GM21526 (cell line): ENCODE measurements around the gene ATP7B.
"Not testable (repeated sequence)": the region's sequence is repeated elsewhere in the genome, so short reads cannot be mapped to it uniquely, and the experiment has no call there.

Experiments used
- ATAC-seq: cut with Tn5 transposase; IDR thresholded peaks from one replicate; pipeline ENCODE4 v1.9.1; 2021; ENCODE audit warnings: moderate library complexity; ENCODE audit not compliant: unreplicated experiment, low FRiP score

The ATP7B gene

DNA sequence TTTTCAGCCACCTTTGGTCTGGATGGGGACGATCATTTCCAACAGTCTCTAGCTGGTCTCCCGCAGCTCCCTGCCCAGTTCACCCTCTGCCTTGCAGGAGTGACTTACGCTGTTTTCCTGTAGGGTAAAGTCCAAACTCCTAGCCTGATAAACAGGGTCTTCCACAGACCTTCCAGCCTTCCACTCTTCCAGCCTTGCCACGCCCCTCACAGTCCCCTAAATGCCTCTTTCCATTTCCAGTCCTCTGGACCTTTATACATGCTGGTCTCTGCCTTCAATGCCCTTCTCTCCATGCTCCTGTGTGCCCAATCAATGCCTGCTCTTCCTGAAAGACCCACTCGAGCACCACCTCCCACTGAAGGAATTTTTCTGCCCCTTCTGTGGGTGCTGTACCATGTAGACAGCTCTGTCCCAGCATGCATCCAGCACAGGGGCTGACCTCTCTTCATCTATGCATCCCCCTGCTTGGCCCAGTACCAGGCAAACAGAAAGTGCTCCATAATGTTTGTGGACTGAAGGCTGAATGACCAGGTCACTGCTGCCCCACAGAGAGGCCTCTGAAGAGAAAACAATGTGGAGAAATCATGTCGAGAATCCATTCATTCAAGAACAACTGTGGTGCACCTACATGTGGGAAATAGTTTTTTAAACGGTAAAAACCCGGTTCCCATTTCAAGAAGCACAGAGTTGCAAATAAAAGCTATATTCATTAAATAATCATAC, 4.6 kb downstream of the ATP7B start:
- no peak for ATAC-seq

DNA sequence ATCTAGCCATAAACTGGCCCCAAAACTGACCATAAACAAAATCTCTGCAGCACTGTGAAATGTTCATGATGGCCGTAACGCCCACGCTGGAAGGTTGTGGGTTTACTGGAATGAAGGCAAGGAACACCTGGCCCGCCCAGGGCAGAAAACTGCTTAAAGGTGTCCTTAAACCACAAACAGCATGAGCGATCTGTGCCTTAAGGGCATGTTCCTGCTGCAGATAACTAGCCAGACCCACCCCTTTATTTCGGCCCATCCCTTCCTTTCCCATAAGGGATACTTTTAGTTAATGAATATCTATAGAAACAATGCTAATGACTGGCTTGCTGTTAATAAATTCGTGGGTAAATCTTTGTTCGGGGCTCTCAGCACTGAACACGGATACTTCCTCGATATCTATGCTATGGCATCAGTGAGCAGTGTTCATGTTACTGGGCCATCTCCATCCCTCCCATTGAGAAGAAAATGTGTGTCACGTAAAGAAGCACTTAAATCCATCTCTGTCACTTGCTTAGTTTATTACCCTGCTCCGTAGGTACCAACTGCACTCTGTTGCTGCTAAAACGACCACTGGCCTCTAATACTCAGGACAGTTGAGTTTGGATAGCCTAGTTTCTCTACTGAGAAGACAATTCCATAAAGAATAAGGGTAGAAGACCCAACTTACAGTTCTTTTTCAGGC, 5.3 kb downstream of the ATP7B start:
- ATAC-seq, result no peak

DNA sequence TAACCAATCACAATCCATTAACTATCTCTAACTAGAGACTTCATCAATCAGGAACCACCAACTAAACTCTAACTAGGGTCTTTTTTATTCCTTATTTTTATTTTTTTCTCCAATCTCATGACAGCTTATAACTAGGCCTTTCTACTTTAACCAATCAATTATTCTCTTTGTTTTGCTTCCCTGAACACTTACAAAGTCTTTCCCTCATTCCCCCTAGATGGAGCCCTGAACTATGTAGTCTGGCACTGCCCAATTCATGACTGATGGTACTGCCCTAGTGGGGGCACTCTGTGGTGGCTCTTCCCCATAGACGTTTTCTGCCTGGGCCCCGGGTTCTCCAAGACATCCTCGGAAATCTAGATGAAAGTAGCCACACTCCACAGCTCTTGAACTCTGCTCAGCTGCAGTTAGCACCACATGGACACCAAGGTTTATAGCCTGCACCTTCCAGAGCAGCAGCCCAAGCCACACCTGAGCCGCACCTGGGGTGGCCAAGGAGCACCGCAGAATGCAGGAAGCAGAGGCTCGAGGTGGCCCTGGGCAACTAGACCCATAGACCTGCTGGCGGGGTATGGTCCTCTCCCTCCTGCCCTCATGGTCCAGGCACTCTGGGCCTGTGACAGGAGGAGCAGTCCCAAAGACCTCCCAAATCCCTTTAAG, 6.6 kb downstream of the ATP7B start:
- no peak for ATAC-seq

DNA sequence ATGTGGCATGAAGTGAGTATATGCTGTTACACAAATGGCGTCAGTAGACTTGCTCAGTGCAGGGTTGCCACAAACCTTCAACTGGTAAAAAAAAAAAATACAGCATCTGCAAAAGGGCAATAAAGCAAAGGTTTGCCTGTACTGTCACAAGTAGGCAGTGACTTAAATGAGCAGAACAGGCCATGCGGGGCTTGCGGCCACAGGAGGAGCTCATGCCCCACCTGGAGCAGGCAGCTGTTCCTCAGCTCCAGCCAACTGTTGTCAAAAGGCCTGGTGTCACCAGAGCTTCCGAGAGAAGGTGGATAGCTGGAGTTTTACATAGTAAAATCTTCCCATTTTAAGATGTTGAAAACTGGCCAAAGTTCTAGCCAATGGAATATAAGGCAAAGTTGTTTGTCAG, 7.7 kb downstream of the ATP7B start:
- ATAC-seq, result no peak

DNA sequence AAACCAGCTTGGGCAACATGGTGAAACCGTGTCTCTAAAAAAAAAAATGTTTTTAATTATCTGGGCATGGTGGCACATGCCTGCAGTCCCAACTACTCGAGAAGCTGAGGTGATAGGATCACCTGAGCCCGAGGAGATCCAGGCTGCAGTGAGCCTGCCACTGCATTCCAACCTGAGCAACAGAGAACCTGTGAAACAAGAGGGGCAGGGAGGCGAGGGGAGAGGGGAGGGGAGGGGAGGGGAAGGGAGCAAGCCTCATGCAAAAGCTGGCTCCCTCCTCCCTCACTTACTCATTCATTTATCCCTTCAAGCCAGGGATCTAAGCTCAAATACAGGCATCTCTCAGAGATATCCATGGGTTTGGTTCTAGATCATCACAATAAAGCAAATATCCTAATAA, 8.9 kb downstream of the ATP7B start:
- no peak for ATAC-seq

DNA sequence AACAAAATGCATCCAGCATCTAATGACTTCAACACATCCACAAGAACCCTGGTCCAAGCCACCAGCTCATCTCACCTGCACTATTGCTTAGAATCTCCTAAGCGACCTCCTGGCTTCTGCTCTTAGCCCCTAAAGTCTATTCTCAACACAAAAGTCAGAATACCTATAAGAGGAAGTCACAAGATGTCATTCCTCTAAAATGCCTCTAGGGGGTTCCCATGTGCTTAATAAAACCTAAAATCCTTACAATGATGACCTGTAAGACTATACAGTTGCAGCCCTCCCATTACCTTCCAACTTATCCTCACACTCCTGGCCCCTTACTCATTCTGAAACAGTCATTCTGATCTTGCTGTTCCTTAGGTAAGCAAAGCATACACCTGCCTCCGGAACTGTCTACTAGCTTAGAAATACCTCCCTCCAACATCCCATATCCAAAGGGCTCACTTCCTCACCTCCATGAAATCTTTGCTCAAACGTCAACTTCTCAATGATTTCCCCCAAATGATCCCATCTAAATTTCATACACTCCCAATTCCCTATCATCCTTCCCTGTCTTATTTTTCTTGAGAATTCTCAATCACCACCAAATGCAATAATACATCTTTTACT, 10.0 kb downstream of the ATP7B start:
- ATAC-seq, result peak; percentile 87

- no peak for ATAC-seq
These were observed 11.3 kb downstream of the ATP7B start for GRCh38 chr13:51999921-52000320.

DNA sequence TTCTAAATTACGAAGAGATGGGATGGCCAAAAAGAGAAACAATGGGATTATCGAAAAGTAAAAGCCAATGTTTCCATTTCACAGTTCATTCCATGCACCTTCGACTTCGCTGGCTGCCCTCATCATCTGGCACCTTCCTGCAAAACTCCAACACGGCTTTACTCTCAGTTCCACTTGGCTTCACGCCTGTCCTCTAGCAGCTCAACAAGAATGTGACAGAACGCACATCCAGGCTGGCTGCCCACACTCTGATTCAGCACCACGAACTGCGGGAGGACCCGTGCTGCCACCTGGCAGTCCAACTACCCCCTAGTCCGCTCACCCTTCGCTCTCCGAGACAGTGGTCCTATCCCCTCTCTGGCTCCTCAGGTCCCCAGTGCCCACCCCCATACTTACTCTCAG, 11.7 kb downstream of the ATP7B start:
- no peak for ATAC-seq

DNA sequence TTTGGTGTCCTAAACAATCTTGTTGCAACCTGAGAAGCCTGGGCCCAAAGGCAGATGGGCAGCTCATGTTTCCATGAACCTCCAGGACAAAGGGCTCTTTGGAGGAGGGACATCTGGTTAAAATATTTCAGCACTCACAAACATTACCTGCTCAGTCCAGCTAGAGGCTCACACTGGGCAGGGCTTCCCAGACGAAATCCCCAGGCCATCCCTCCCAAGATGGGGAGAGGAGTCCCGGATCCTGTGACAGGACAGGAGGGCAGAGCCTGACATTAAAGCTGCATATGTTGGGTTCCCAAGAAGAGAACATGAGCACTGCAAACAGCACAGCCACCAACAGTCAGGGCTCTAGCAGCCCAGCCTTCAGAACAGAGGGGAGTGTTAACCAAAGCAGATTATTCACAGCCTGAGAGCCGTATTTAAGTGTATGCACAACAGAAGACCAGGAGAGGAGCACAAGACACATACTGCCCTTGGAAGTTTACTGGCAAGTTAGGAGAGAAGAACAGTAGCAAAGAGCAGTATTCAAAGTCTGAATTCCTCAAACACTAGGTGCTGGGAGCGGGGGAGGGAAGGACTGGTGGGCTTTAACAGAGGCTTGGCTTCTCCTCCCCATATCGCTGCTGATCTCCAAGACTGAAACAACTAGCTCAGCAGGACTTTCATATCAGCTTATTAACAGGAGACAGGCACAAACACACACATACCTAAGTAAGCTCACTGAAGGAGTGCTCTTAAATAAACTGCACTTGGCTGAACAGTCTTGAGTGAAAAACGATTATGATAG, 12.3 kb downstream of the ATP7B start:
- no peak for ATAC-seq

DNA sequence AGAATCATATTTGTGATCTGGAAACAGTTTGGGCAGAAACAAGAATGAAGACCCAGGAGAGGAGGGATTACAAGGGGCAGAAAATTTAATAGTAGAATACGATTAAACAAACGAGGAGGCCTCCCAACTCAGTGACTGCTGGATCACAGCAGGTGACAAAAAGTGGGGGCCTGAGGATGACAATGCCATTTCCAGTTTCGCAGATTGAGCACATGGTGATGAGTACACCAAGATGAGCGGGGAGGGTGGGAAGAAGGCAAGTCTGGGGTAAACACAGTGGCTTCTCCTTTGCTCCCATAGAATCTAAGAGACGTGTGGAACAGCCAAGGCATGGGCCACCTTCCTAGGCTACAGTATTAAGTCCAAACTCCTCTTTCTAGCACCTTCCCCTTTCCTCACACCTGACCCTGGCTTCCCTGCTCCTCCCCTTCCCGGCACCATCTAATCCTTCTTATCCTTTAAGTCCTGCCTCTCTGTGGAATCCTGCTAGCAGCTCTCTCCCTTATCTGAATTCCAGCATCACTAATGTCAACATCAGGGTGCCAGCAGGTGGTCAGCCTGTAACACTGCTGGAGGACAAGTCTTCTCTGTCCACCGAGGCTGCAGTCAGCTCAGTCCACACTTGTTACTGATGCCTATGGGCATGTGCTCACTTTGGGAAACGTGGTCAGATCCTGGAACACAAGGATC, 13.5 kb downstream of the ATP7B start:
- ATAC-seq, result no peak

DNA sequence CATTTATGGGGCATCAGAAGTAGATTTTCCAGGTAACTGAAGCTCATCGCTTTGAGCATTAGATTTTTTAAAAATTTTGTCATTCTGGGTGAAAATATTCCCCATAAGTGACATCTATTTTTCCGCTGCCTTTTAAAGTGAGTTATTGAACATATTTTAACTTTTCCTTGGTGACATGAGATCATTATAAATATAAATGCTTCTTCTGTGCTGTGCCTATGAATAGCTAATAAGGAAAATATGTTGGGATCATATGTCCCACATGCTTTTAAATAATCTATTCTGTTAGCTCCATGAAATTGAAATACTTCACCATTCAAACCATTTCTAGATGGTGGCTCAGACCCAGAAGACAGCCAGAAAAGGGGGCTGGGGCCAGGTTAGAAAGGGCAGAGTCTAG, 14.1 kb downstream of the ATP7B start:
- ATAC-seq, result no peak

DNA sequence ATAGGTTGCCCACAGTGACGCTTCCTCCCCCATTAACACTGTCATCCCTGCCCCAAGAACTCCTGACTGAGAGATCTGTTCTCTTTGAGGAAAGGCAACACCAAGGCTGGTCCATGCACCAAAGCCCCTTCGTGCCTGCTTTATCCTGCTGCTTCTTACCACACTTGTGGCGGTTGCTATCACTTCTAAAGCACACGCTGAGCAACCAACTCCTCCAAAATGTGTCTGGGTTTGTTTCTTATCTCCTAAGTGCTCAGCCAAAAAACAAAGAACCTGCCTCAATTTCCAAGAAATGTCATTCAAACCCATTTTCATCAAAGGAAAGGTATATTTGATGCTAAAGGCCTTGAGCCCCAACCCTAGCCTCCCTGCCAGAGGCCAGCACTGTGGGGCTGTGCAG, 14.6 kb downstream of the ATP7B start:
- no peak for ATAC-seq

DNA sequence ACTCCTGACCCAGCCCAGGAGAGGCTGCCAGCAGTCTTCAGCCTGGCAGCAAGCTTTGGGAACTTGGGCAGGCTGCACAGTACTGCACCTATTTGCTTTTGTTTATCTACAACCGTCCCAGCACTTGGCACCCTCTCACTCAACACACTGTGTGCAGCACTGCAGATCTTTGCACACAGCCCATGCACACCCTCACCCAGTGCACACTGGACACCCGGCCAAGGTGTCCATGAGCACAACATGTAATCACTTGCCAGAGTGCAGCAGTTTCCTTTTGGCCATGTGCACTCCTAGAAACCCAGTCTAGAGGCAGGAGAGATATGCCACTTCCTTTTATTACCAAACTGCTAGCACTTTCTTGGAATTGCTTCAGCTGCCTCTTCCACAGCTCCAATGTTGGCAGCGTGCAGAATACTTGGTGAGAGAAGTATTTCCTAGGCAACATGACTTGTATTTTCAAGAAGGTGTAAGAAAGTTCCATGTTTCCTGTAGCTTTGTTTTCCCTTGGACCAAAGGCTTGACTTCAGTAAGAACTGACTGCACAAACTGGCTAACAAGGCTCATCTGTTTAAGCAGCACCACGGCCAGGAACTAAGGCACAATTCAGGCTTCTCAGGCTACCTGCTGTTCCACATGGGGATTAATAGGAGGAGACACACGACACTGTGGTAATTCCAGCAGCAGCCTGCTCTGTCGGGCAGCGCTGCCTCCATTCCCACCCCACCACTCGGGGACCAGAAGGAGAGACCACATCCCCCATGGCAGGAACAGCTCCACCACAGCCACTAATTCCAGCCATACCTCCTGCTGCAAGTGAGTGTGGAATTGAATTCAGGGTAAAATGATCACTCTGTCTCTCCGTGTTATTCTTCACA, 15.3 kb downstream of the ATP7B start:
- no peak for ATAC-seq

DNA sequence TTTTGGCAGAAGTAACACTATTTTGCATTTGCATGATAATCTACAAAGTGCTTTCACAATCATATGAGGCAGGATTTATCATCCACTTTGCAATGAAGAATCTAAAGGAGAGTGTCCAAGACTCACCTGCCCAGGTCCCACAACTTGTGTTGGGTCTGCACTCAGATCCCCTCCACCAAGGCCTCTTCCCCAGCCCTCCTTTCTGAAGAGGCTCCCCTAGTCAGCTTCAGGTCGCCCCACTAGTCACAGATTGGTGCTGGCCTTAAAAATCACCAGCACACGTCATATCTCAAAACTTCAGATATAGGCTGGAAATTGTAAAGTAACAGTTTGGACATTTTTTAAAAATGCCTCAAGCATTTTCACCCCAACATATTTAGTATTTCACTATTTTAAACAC, 17.5 kb downstream of the ATP7B start:
- ATAC-seq, result no peak

- ATAC-seq, result no peak
These were observed 22.1 kb downstream of the ATP7B start for GRCh38 chr13:51988988-51989618.

DNA sequence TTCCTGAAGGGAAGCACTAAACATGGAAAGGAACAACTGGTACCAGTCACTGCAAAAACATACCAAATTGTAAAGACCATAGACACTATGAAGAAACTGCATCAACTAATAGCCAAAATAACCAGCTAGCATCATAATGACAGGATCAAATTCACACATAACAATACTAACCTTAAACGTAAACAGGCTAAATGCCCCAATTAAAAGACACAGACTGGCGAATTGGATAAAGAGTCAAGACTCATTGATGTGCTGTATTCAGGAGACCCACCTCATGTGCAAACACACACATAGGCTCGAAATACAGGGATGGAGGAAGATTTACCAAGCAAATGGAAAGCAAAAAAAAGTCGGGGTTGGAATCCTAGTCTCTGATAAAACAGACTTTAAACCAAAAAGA, 26.3 kb downstream of the ATP7B start:
- ATAC-seq, result not testable (repeated sequence)

DNA sequence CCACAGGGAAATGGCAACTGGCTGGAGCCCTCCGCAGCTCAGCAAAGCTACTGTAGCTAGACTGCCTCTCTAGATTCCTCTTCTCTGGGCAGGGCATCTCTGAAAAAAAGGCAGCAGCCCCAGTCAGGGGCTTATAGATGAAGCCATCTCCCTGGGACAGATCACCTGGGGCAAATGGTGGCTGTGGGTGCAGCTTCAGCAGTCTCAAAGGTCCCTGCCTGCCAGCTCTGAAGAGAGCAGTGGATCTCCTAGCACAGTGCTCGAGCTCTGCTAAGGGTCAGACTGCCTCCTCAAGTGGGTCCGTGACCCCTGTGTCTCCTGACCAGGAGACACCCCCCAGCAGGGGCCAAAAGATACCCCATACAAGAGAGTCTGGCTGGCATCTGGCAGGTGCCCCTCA, 28.0 kb downstream of the ATP7B start:
- not testable (repeated sequence) for ATAC-seq

- no peak for ATAC-seq
These were observed 29.9 kb downstream of the ATP7B start for GRCh38 chr13:51981355-51981754.

GRCh38 chr13:51980908-51981307, 30.3 kb downstream of the ATP7B start:
- ATAC-seq, result no peak
